Gastrocnemius medialis (tissue), 4 donors: Measurements from ENCODE around the gene AKAP7. TPM values are rescaled to one million over a fixed set of nuclear protein-coding genes. Genes with fewer than 3 reads are reported as not detected.
A peak's percentile ranks its signal among the peaks of the same experiment; 100 is the strongest.

Source experiments
- ATAC-seq, 2 donors: fragments of 150-250 bp; one replicate each; pipeline ENCODE4 v1.9.1; 2016
- DNase-seq, 2 donors: peaks; one replicate each; pipeline ENCODE4 v3.0.0-alpha.2; 2019
- H3K27ac ChIP-seq, 4 donors: fragments of 200-600 bp; sonication (generic); 1 replicate in 1 of 4; 2 replicates in 3 of 4; pipeline ENCODE4 v1.5.1; 2016 to 2018; ENCODE audit warnings: mild to moderate bottlenecking in 2 of 4, moderate library complexity in 1 of 4
- H3K27me3 ChIP-seq, 3 donors: fragments of 200-600 bp; sonication (generic) in 2 of 3; 1 replicate in 1 of 3; 2 replicates in 2 of 3; pipeline versions ENCODE4 v1.5.1 to v1.6.0; 2016 to 2019; ENCODE audit warnings: mild to moderate bottlenecking in 1 of 3, moderate library complexity in 1 of 3
- H3K36me3 ChIP-seq, 2 donors: fragments of 200-600 bp; sonication (generic) in 1 of 2; one replicate each; pipeline ENCODE4 v1.5.1; 2017 to 2018
- H3K4me1 ChIP-seq, 2 donors: fragments of 200-600 bp; sonication (generic) in 1 of 2; one replicate each; pipeline ENCODE4 v1.5.1; 2016 to 2017; ENCODE audit warnings: mild to moderate bottlenecking in 2 of 2
- H3K4me3 ChIP-seq, 4 donors: fragments of 200-600 bp; sonication (generic) in 3 of 4; 1 replicate in 1 of 4; 2 replicates in 3 of 4; pipeline ENCODE4 v1.5.1; 2016 to 2019; ENCODE audit warnings: mild to moderate bottlenecking in 2 of 4
- H3K9me3 ChIP-seq, 3 donors: fragments of 200-600 bp; sonication (generic) in 2 of 3; 1 replicate in 1 of 3; 2 replicates in 2 of 3; pipeline ENCODE4 v1.5.1; 2016 to 2019
- CTCF ChIP-seq, 5 experiments: fragments of 450-650 bp in 3 of 5; fragments of 200-600 bp in 2 of 5; sonication (generic) in 2 of 5; IDR thresholded peaks in 4 of 5; conservative IDR thresholded peaks in 1 of 5; 1 replicate in 4 of 5; 2 replicates in 1 of 5; pipeline ENCODE4 v1.5.1; 2016 to 2019; ENCODE audit warnings: antibody characterized with exemption in 5 of 5, mild to moderate bottlenecking in 3 of 5, moderate library complexity in 3 of 5
- POLR2A ChIP-seq, 2 donors: fragments of 450-650 bp; IDR thresholded peaks; one replicate each; pipeline ENCODE4 v1.6.1; 2017; ENCODE audit warnings: antibody characterized with exemption in 2 of 2, mild to moderate bottlenecking in 2 of 2, moderate library complexity in 2 of 2
- in situ Hi-C, 4 donors: fragments of 200-750 bp; cut with MboI; loops; one replicate each; pipeline versions ENCODE4 v1.15.0 to v1.8.0; 2017; ENCODE audit warnings: low sequenced_read_pairs in 4 of 4
- intact Hi-C: fragments of 100-400 bp; cut with DNase I; formaldehyde crosslinking; loops from one replicate; pipeline ENCODE4 v1.15.1; 2023; ENCODE audit warnings: low total_unique reads
- total RNA-seq, 4 donors: library from RNA; depleted of rRNA; stranded (reverse); fragments of >200 nt; gene quantifications; one replicate each; pipeline versions ENCODE4 v1.1.0 to v1.2.3, GENCODE V29; 2016

Gene AKAP7
- total RNA-seq, 4 donors from 2014 or later, result 5.2 to 14.6 (median 7.5) TPM

- in situ Hi-C loops (no loop called here), intact Hi-C loops (no loop called here)
- Histone ChIP-seq H3K27ac (no peak overlapping the region), H3K4me3 (no peak overlapping the region), H3K27me3 (no peaks in the 10 kb centered on the region), H3K9me3 (no peaks in the 10 kb centered on the region), H3K36me3 (no peaks in the 10 kb centered on the region), H3K4me1 (no peaks in the 10 kb centered on the region)
- DNase-seq (no peak), ATAC-seq (peak in 1 of 2 donors; percentile 33)
- TF ChIP-seq POLR2A (IDR thresholded peaks at IDR 0.05), result no peak
- no peak for TF ChIP-seq CTCF (IDR thresholded peaks at IDR 0.05 in 4 of 5, conservative IDR thresholded peaks at IDR 0.05 in 1 of 5)
Measured at GRCh38 chr6:131213501-131213990, 78.3 kb downstream of the AKAP7 start.

- Histone ChIP-seq H3K9me3 (no peaks in the 10 kb centered on the region), H3K4me1 (no peaks in the 10 kb centered on the region), H3K27me3 (no peaks in the 10 kb centered on the region), H3K36me3 (no peaks in the 10 kb centered on the region), H3K4me3 (no peak overlapping the region), H3K27ac (no peak overlapping the region)
- TF ChIP-seq POLR2A (IDR thresholded peaks at IDR 0.05), result no peak
- no peak for TF ChIP-seq CTCF (IDR thresholded peaks at IDR 0.05 in 4 of 5, conservative IDR thresholded peaks at IDR 0.05 in 1 of 5)
- DNase-seq (no peak), ATAC-seq (no peak)
- intact Hi-C loops (no loop called here), in situ Hi-C loops (no loop called here)
Measured at GRCh38 chr6:131215219-131215618, 80.0 kb downstream of the AKAP7 start.

- no peaks in the 10 kb centered on the region for H3K9me3 ChIP-seq
- no peak overlapping the region for H3K27ac ChIP-seq
- DNase-seq (no peak), ATAC-seq (no peak)
- TF ChIP-seq CTCF (IDR thresholded peaks at IDR 0.05 in 4 of 5, conservative IDR thresholded peaks at IDR 0.05 in 1 of 5) (no peak), POLR2A (IDR thresholded peaks at IDR 0.05) (no peak)
- H3K36me3 ChIP-seq, result no peaks in the 10 kb centered on the region
- no peaks in the 10 kb centered on the region for H3K4me1 ChIP-seq
- in situ Hi-C loops (no loop called here), intact Hi-C loops (no loop called here)
- H3K4me3 ChIP-seq, result no peak overlapping the region
- H3K27me3 ChIP-seq, result no peaks in the 10 kb centered on the region
Measured at GRCh38 chr6:131216246-131216645, 81.0 kb downstream of the AKAP7 start.

- intact Hi-C loops, result no loop called here
- in situ Hi-C loops, result no loop called here
Measured at GRCh38 chr6:131222773-131223172, 87.5 kb downstream of the AKAP7 start.

More at GRCh38 chr6:131222773-131223172, 87.5 kb downstream of the AKAP7 start:
- Histone ChIP-seq H3K36me3 (no peaks in the 10 kb centered on the region), H3K27me3 (no peaks in the 10 kb centered on the region), H3K27ac (no peak overlapping the region), H3K4me3 (no peak overlapping the region), H3K4me1 (no peaks in the 10 kb centered on the region), H3K9me3 (no peaks in the 10 kb centered on the region)
- DNase-seq, result no peak
- no peak for TF ChIP-seq POLR2A (IDR thresholded peaks at IDR 0.05)
- no peak for TF ChIP-seq CTCF (IDR thresholded peaks at IDR 0.05 in 4 of 5, conservative IDR thresholded peaks at IDR 0.05 in 1 of 5)
- no peak for ATAC-seq
